ENCODE measurements around the gene HOATZ.

DNA sequence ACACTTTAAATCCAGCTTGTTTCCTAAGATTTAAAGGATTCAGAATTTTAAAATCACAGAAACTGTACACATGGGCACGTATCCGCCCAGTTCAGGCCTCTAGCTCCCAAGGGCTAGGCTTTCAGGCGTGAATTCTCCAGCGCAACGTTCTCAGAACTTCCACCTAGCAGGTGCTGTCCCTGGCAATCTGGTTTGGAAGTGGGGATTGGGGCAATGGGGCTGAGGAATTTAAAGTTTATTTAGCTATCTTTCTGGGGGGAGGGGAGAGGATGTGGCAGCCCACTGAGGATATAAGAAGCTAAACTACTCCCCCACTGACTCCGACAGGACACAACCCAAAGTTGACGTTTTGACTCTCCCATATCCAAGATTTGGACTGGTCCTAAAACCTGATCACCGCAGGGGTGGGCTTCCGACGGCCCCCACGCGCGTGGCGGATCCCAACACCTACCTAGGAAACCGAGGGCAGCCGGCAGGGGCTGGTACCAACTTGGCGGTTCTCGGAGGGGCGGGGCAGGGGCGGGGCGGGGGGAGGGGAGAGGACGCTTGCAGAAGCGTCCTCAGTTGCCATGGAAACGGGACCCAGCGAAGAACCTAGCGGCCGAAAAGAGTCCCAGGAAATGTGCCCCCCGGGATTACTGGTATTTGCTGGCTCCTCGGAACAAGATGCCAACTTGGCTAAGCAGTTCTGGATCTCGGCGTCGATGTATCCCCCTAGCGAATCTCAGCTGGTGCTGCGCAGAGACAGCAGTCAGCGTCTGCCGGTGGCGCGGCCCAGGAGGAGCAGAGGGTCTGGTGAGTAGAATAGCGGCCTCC is at the start of gene HOATZ:
- no peak for TF ChIP-seq POLR2A (IDR thresholded peaks at IDR 0.05; ENCODE audit: low read depth, low read length)
- no peak for TF ChIP-seq POLR2AphosphoS5 (IDR thresholded peaks at IDR 0.05; ENCODE audit: low read depth, low read length)
- no peak for TF ChIP-seq TAF1 (IDR thresholded peaks at IDR 0.05; ENCODE audit: low read depth, low read length)
- no peak for TF ChIP-seq POU2F2 (IDR thresholded peaks at IDR 0.05; ENCODE audit: low read depth, low read length)
- TF ChIP-seq SPI1 (IDR thresholded peaks at IDR 0.05; ENCODE audit: low read depth, low read length): no peak
- TF ChIP-seq PAX5 (IDR thresholded peaks at IDR 0.05; ENCODE audit: insufficient read depth, low read length, severe bottlenecking): no peak

All from GM12891 (cell line).